ENCODE measurements around the gene SYNGAP1.

Gene SYNGAP1

GRCh38 chr6:33433544-33434191, 13.8 kb downstream of the SYNGAP1 start:
- H3K4me3 ChIP-seq (ENCODE audit: low read depth, low read length), result no peak overlapping the region
- no peak for DNase-seq (ENCODE audit: low read depth)
- TF ChIP-seq CTCF (IDR thresholded peaks at IDR 0.05; ENCODE audit: control insufficient read depth, extremely low read depth, insufficient read depth), result no peak

- H3K4me3 ChIP-seq (ENCODE audit: low read depth, low read length), result no peak overlapping the region
- no peak for TF ChIP-seq CTCF (IDR thresholded peaks at IDR 0.05; ENCODE audit: control insufficient read depth, extremely low read depth, insufficient read depth)
- no peak for DNase-seq (ENCODE audit: low read depth)
Measured at GRCh38 chr6:33434961-33435360, 15.1 kb downstream of the SYNGAP1 start.

- no peak for DNase-seq (ENCODE audit: low read depth)
- no peak overlapping the region for H3K4me3 ChIP-seq (ENCODE audit: low read depth, low read length)
- no peak for TF ChIP-seq CTCF (IDR thresholded peaks at IDR 0.05; ENCODE audit: control insufficient read depth, extremely low read depth, insufficient read depth)
Measured at GRCh38 chr6:33437666-33438065, 17.8 kb downstream of the SYNGAP1 start.

GRCh38 chr6:33438978-33439594, 19.2 kb downstream of the SYNGAP1 start:
- no peak for TF ChIP-seq CTCF (IDR thresholded peaks at IDR 0.05; ENCODE audit: control insufficient read depth, extremely low read depth, insufficient read depth)
- DNase-seq (ENCODE audit: low read depth), result no peak
- no peak overlapping the region for H3K4me3 ChIP-seq (ENCODE audit: low read depth, low read length)

- no peak for TF ChIP-seq CTCF (IDR thresholded peaks at IDR 0.05; ENCODE audit: control insufficient read depth, extremely low read depth, insufficient read depth)
- H3K4me3 ChIP-seq (ENCODE audit: low read depth, low read length), result no peak overlapping the region
- no peak for DNase-seq (ENCODE audit: low read depth)
Measured at GRCh38 chr6:33439956-33440648, 20.2 kb downstream of the SYNGAP1 start.

GRCh38 chr6:33440649-33441309, 20.9 kb downstream of the SYNGAP1 start:
- no peak overlapping the region for H3K4me3 ChIP-seq (ENCODE audit: low read depth, low read length)
- DNase-seq (ENCODE audit: low read depth), result no peak
- TF ChIP-seq CTCF (IDR thresholded peaks at IDR 0.05; ENCODE audit: control insufficient read depth, extremely low read depth, insufficient read depth), result no peak

Data from LNCaP clone FGC (cell line).